EL (cell line): Measurements from ENCODE around the gene TET2.

ENCODE experiments used
- DNase-seq: peaks from one replicate; pipeline ENCODE4 v3.0.0-alpha.2; 2016

TET2 gene

GRCh38 chr4:105189855-105190650 is 43.4 kb downstream of the TET2 start:
- DNase-seq, result no peak

GRCh38 chr4:105191621-105192210 is 45.0 kb downstream of the TET2 start:
- DNase-seq, result peak; percentile 46

GRCh38 chr4:105192474-105192873 is 45.8 kb downstream of the TET2 start:
- peak; percentile 30 for DNase-seq

GRCh38 chr4:105192910-105193309 is 46.2 kb downstream of the TET2 start:
- DNase-seq, result no peak

- no peak for DNase-seq
Measured at GRCh38 chr4:105193536-105193935, 46.9 kb downstream of the TET2 start.

GRCh38 chr4:105194328-105195231 is 47.9 kb downstream of the TET2 start:
- DNase-seq, result peak; percentile 67

GRCh38 chr4:105196523-105197145 is 50.0 kb downstream of the TET2 start:
- peak; percentile 26 for DNase-seq

- peak; percentile 26 for DNase-seq
Measured at GRCh38 chr4:105197777-105198176, 51.1 kb downstream of the TET2 start.

GRCh38 chr4:105198541-105198940 is 51.9 kb downstream of the TET2 start:
- peak; percentile 39 for DNase-seq

- DNase-seq, result no peak
Measured at GRCh38 chr4:105206214-105206613, 59.5 kb downstream of the TET2 start.

- DNase-seq, result no peak
Measured at GRCh38 chr4:105207386-105207785, 60.7 kb downstream of the TET2 start.

GRCh38 chr4:105208561-105208960 is 61.9 kb downstream of the TET2 start:
- no peak for DNase-seq

GRCh38 chr4:105210916-105211315 is 64.2 kb downstream of the TET2 start:
- no peak for DNase-seq

GRCh38 chr4:105215609-105216313 is 69.1 kb downstream of the TET2 start:
- DNase-seq, result no peak

- DNase-seq, result no peak
Measured at GRCh38 chr4:105225500-105225899, 78.8 kb downstream of the TET2 start.

- DNase-seq, result no peak
Measured at GRCh38 chr4:105227054-105227453, 80.4 kb downstream of the TET2 start.

- DNase-seq, result no peak
Measured at GRCh38 chr4:105230287-105230686, 83.6 kb downstream of the TET2 start.

GRCh38 chr4:105232374-105232773 is 85.7 kb downstream of the TET2 start:
- no peak for DNase-seq

GRCh38 chr4:105234582-105234981 is 87.9 kb downstream of the TET2 start:
- no peak for DNase-seq

GRCh38 chr4:105236202-105236915 is 89.7 kb downstream of the TET2 start:
- DNase-seq, result no peak

- no peak for DNase-seq
Measured at GRCh38 chr4:105236916-105237311, 90.2 kb downstream of the TET2 start.

- no peak for DNase-seq
Measured at GRCh38 chr4:105240037-105240436, 93.4 kb downstream of the TET2 start.
